GM12878 (cell line): ENCODE measurements around the gene PIGM. TPM values are rescaled to one million over a fixed set of nuclear protein-coding genes. Genes with fewer than 3 reads are reported as not detected.

Experiments used
- ATAC-seq: fragments of 200-7000 bp; cut with Tn5 transposase; 3 replicates; pipeline ENCODE4 v1.9.1; 2020; ENCODE audit warnings: mild to moderate bottlenecking, moderate library complexity
- BruUV-seq: library from RNA; stranded (reverse); fragments of 400-500 nt; replicated peaks from 2 replicates; lab custom pipeline; 2021; lab: Mats Ljungman, UMichigan
- CTCF ChIA-PET: fragments of 300-600 bp; sonication (Branson Sonifier 250); formaldehyde crosslinking; extraction: SDS; loops from one replicate; lab custom pipeline; 2021; ENCODE audit warnings: inconsistent platforms; lab: Yijun Ruan, JAX
- POLR2A ChIA-PET: fragments of 350-600 bp; formaldehyde crosslinking; extraction: SDS; loops from one replicate; lab custom pipeline; 2021; ENCODE audit warnings: inconsistent platforms; lab: Charles Lee
- RAD21 ChIA-PET: fragments of 300-600 bp; sonication (Branson Sonifier 250); formaldehyde crosslinking; loops from one replicate; lab custom pipeline; 2023; ENCODE audit warnings: antibody characterized with exemption; ENCODE audit not compliant: unreplicated experiment; lab: Charles Lee
- SMC1A ChIA-PET: fragments of 300-600 bp; sonication (Branson Sonifier 250); formaldehyde crosslinking; loops from one replicate; lab custom pipeline; 2023; ENCODE audit not compliant: unreplicated experiment, uncharacterized antibody; lab: Charles Lee
- DNase-seq: peaks from one replicate; pipeline ENCODE4 v3.0.0-alpha.2; 2011; ENCODE audit warnings: low read depth, low spot score
- FAIRE-seq: peaks from 3 replicates; lab custom pipeline; 2011; peaks lifted over from hg19 to GRCh38; lab: Jason Lieb, UNC
- H2AFZ ChIP-seq: 2 replicates; pipeline ENCODE4 v1.6.0; 2011; ENCODE audit warnings: low read depth, low read length, control low read depth; ENCODE audit not compliant: control insufficient read depth
- H3K27ac ChIP-seq: 2 replicates; pipeline ENCODE4 v1.5.1; 2011; ENCODE audit warnings: control low read depth; ENCODE audit not compliant: control insufficient read depth, insufficient read depth
- H3K27me3 ChIP-seq, 2 experiments: replicated peaks in 1 of 2; 2 replicates each; pipeline versions ENCODE4 v1.6.0 to v1.6.1; 2011; ENCODE audit warnings: low read length in 1 of 2; ENCODE audit not compliant: control insufficient read depth in 2 of 2, insufficient read depth in 2 of 2
- H3K36me3 ChIP-seq, 2 experiments: 2 replicates each; pipeline ENCODE4 v1.5.1; 2011; ENCODE audit warnings: low read length in 1 of 2; ENCODE audit not compliant: control insufficient read depth in 2 of 2, insufficient read depth in 2 of 2
- H3K4me1 ChIP-seq: 2 replicates; pipeline ENCODE4 v1.6.1; 2011; ENCODE audit warnings: mild to moderate bottlenecking, low read length, moderate library complexity, mixed read lengths; ENCODE audit not compliant: control insufficient read depth, insufficient read depth
- H3K4me2 ChIP-seq: 2 replicates; pipeline ENCODE4 v1.6.0; 2011; ENCODE audit warnings: control low read depth; ENCODE audit not compliant: control insufficient read depth, insufficient read depth
- H3K4me3 ChIP-seq: fragments of 200-600 bp; sonication (generic); 2 replicates; pipeline ENCODE4 v1.5.1; 2016
- H3K79me2 ChIP-seq: 2 replicates; pipeline ENCODE4 v1.6.0; 2011; ENCODE audit warnings: low read length; ENCODE audit not compliant: control insufficient read depth, insufficient read depth
- H3K9ac ChIP-seq: 2 replicates; pipeline ENCODE4 v1.8.0; 2011; ENCODE audit warnings: low read length, control low read depth, mixed read lengths; ENCODE audit not compliant: control insufficient read depth, insufficient read depth
- H3K9me3 ChIP-seq: replicated peaks from 3 replicates; pipeline ENCODE4 v1.5.1; 2011; ENCODE audit warnings: mild to moderate bottlenecking, low read length; ENCODE audit not compliant: control insufficient read depth, insufficient read depth
- H4K20me1 ChIP-seq: 2 replicates; pipeline ENCODE4 v1.6.0; 2011; ENCODE audit not compliant: control insufficient read depth, insufficient read depth
- CBX3 ChIP-seq: fragments of 200-600 bp; sonication (generic); IDR thresholded peaks from 2 replicates; pipeline ENCODE4 v1.6.1; 2016; ENCODE audit warnings: low read depth, borderline replicate concordance
- CTCF ChIP-seq, 3 experiments: IDR thresholded peaks in 2 of 3; conservative IDR thresholded peaks in 1 of 3; 2 replicates each; pipeline ENCODE4 v1.5.1; 2011; ENCODE audit warnings: low read depth in 3 of 3, low read length in 3 of 3, mild to moderate bottlenecking in 3 of 3, control low read depth in 2 of 3, moderate library complexity in 2 of 3, inconsistent platforms in 1 of 3, mixed read lengths in 1 of 3; ENCODE audit not compliant: control insufficient read depth in 2 of 3, insufficient read depth in 1 of 3; ENCODE audit errors: extremely low read depth in 1 of 3
- EGR1 ChIP-seq, 2 experiments: IDR thresholded peaks; 1 replicate in 1 of 2; 2 replicates in 1 of 2; pipeline ENCODE4 v1.6.1; 2011 to 2012; ENCODE audit warnings: low read depth in 2 of 2, low read length in 2 of 2, borderline replicate concordance in 1 of 2, mild to moderate bottlenecking in 1 of 2, moderate library complexity in 1 of 2
- ELK1 ChIP-seq: IDR thresholded peaks from 2 replicates; pipeline ENCODE4 v1.6.1; 2012; ENCODE audit warnings: low read depth, low read length, improper control_type of control experiment
- FOXK2 ChIP-seq: fragments of 450-650 bp; IDR thresholded peaks from 2 replicates; pipeline ENCODE4 v1.6.1; 2017; ENCODE audit warnings: mild to moderate bottlenecking, moderate library complexity
- HCFC1 ChIP-seq: fragments of 150-350 bp; IDR thresholded peaks from 2 replicates; pipeline ENCODE4 v1.6.1; 2014; ENCODE audit warnings: low read length
- JUND ChIP-seq: IDR thresholded peaks from 2 replicates; pipeline ENCODE4 v1.6.1; 2012; ENCODE audit warnings: low read depth, mild to moderate bottlenecking, low read length, improper control_type of control experiment, moderate library complexity
- MEF2B ChIP-seq: fragments of 450-650 bp; IDR thresholded peaks from 2 replicates; pipeline ENCODE4 v1.6.1; 2018; ENCODE audit warnings: mild to moderate bottlenecking, moderate library complexity; ENCODE audit not compliant: partially characterized antibody, poor library complexity, severe bottlenecking
- MTA2 ChIP-seq: fragments of 450-650 bp; IDR thresholded peaks from 2 replicates; pipeline ENCODE4 v1.6.1; 2016; ENCODE audit warnings: low read depth, mild to moderate bottlenecking, moderate library complexity
- MYB ChIP-seq: fragments of 150-350 bp; IDR thresholded peaks from 2 replicates; pipeline ENCODE4 v1.6.1; 2014; ENCODE audit warnings: mild to moderate bottlenecking, low read depth, low read length, borderline replicate concordance
- NBN ChIP-seq: fragments of 450-650 bp; IDR thresholded peaks from 2 replicates; pipeline ENCODE4 v1.6.1; 2016
- NFYA ChIP-seq: IDR thresholded peaks from 2 replicates; pipeline ENCODE4 v1.6.1; 2011; ENCODE audit warnings: low read depth, mild to moderate bottlenecking, low read length, improper control_type of control experiment, borderline replicate concordance
- PBX3 ChIP-seq: IDR thresholded peaks from 2 replicates; pipeline ENCODE4 v1.6.1; 2011; ENCODE audit warnings: mild to moderate bottlenecking, low read depth, low read length, moderate library complexity; ENCODE audit not compliant: insufficient replicate concordance
- SP1 ChIP-seq: IDR thresholded peaks from one replicate; pipeline ENCODE4 v1.6.1; 2011; ENCODE audit warnings: low read depth, low read length
- SREBF1 ChIP-seq: IDR thresholded peaks from 2 replicates; pipeline ENCODE4 v1.6.1; 2012; ENCODE audit warnings: mild to moderate bottlenecking, low read length
- SUPT20H ChIP-seq: IDR thresholded peaks from 2 replicates; pipeline ENCODE4 v1.6.1; 2011; ENCODE audit warnings: low read depth, mild to moderate bottlenecking, low read length, moderate library complexity, borderline replicate concordance; ENCODE audit not compliant: control insufficient read depth
- TARDBP ChIP-seq: IDR thresholded peaks from 2 replicates; pipeline ENCODE4 v1.6.1; 2016; ENCODE audit warnings: borderline replicate concordance
- ZNF274 ChIP-seq: IDR thresholded peaks from one replicate; pipeline ENCODE4 v1.8.0; 2011; ENCODE audit not compliant: insufficient read length, insufficient read depth
- ZNF622 ChIP-seq: fragments of 450-650 bp; IDR thresholded peaks from 2 replicates; pipeline ENCODE4 v1.6.1; 2017; ENCODE audit warnings: mild to moderate bottlenecking, inconsistent platforms
- WGBS: methylation state at CpG from one replicate; pipeline ENCODE4 v1.1.6; 2016; ENCODE audit warnings: low lambda C conversion rate; ENCODE audit not compliant: insufficient replicate concordance, insufficient coverage; ENCODE audit errors: missing lambda C conversion rate; 5-methylcytosine and 5-hydroxymethylcytosine counted together
- in situ Hi-C: fragments of 300-500 bp; cut with MboI; formaldehyde crosslinking; loops from 9 replicates; pipeline ENCODE4 v1.14.3; 2018; ENCODE audit warnings: mixed read lengths
- intact Hi-C: fragments of 100-400 bp; cut with micrococcal nuclease; formaldehyde crosslinking; loops from one replicate; pipeline ENCODE4 v1.14.2; 2022; ENCODE audit not compliant: unreplicated experiment
- polyA plus RNA-seq, 11 experiments: library from polyadenylated mRNA; depleted of rRNA in 4 of 11; unstranded in 6 of 11; stranded (reverse) in 5 of 11; fragments of >200 nt; fragmentation: Nextera tagmentation in 4 of 11; fragmentation: Illumina TruSeq in 1 of 11; extraction: Ambion mirVana in 4 of 11; extraction: Trizol in 1 of 11; gene quantifications; 1 replicate in 1 of 11; 2 replicates in 10 of 11; pipeline versions ENCODE4 v1.2.1 to v1.2.3, GENCODE V29; 2011 to 2016; ENCODE audit warnings: inconsistent platforms in 2 of 11, missing spikeins in 2 of 11, low read depth in 1 of 11
- total RNA-seq, 4 experiments: library from RNA; depleted of rRNA in 3 of 4; stranded (reverse); fragments of >200 nt in 3 of 4; fragmentation: Illumina TruSeq in 1 of 4; extraction: Trizol in 1 of 4; gene quantifications; 2 replicates each; pipeline versions ENCODE4 v1.2.1 to v1.2.3, GENCODE V29; 2013 to 2021
- TF ChIP-seq, protein P1 (sequence below): fragments of 450-650 bp; IDR thresholded peaks from 2 replicates; pipeline ENCODE4 v1.6.1; 2016; ENCODE audit warnings: mild to moderate bottlenecking

PIGM gene
- total and polyA plus RNA-seq, 10 of the 15 experiments (the other 5 are each of a cell fraction or from before 2014, with no cell fraction given) = 2.6 to 6.1 (median 4.6) TPM

- TF ChIP-seq ELK1 (no peak), MEF2B (no peak), MYB (no peak), PBX3 (no peak), CBX3 (no peak)
- TF ChIP-seq, all 136 proteins: peak for 0
Observed at GRCh38 chr1:159990005-159990404, 41.8 kb downstream of the PIGM start (continued).

DNA sequence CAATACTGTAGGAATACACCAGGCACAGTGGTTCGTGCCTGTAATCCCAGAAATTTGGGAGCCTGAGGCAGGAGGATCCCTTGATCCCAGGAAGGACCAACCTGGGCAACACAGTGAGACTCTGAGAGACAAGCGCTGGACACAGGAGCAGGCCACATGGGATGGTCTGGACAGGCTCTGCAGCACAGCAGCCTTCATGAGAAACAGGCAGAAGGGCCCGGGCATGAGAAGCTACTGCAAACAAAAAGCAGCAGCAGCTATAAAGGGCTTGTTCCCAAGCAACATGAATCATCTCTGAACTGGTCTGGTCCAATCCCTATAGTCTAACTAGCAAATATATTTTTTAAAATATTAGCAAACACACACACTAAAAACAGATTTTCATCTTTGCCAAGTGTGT lies 42.2 kb downstream of the PIGM start:
- ATAC-seq = no peak
- Histone ChIP-seq H3K4me1 (no peaks in the 10 kb centered on the region), H3K4me3 (no peak overlapping the region), H3K27ac (no peak overlapping the region), H3K36me3 (no peaks in the 10 kb centered on the region), H3K27me3 (peaks cover 0 to 2% of the 10 kb centered on the region in 2 experiments; a peak in 1 of 4 replicates), H3K9ac (no peak overlapping the region), H2AFZ (no peak overlapping the region), H3K9me3 (no peaks in the 10 kb centered on the region), H3K4me2 (no peak overlapping the region), H3K79me2 (no peaks in the 10 kb centered on the region), H4K20me1 (no peaks in the 10 kb centered on the region)
- DNase-seq = no peak
- in situ Hi-C loops = no loop called here
- SMC1A ChIA-PET = interaction anchor here (1.2 kb wide), 1 partner anchor 191 kb away, joined by 3 read pairs; no protein-coding TSS in a partner anchor
- CTCF ChIA-PET = interaction anchor here (3.2 kb wide), 1 partner anchor 17 kb away, joined by 27 read pairs; no protein-coding TSS in a partner anchor
- POLR2A ChIA-PET = no interaction called here
- intact Hi-C loops = no loop called here
- WGBS = 29% methylated on average over 3 of the region's 3 CpGs
- RAD21 ChIA-PET = interaction anchor here (2.0 kb wide), 1 partner anchor 18 kb away, joined by 4 read pairs; no protein-coding TSS in a partner anchor
- TF ChIP-seq FOXK2 (no peak), EGR1 (IDR thresholded peaks at IDR 0.05; ENCODE audit: borderline replicate concordance in 1 of 2, low read depth in 2 of 2, low read length in 2 of 2) (no peak), NFYA (no peak), NBN (no peak), SUPT20H (no peak), ZNF274 (no peak), HCFC1 (no peak), MTA2 (no peak), SREBF1 (no peak), TARDBP (no peak), JUND (no peak), SP1 (no peak), ZNF622 (no peak), CTCF (IDR thresholded peaks at IDR 0.05 in 2 of 3, conservative IDR thresholded peaks at IDR 0.05 in 1 of 3; ENCODE audit: control insufficient read depth in 2 of 3, extremely low read depth in 1 of 3, insufficient read depth in 1 of 3, low read depth in 3 of 3, low read length in 3 of 3) (no peak)
- TF ChIP-seq, protein P1, sequence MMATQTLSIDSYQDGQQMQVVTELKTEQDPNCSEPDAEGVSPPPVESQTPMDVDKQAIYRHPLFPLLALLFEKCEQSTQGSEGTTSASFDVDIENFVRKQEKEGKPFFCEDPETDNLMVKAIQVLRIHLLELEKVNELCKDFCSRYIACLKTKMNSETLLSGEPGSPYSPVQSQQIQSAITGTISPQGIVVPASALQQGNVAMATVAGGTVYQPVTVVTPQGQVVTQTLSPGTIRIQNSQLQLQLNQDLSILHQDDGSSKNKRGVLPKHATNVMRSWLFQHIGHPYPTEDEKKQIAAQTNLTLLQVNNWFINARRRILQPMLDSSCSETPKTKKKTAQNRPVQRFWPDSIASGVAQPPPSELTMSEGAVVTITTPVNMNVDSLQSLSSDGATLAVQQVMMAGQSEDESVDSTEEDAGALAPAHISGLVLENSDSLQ = no peak
- BruUV-seq = no TSS peak
- FAIRE-seq = no peak
